CD4-positive, alpha-beta T cell (primary cell): ENCODE measurements around the gene HIVEP3. TPM values are rescaled to one million over a fixed set of nuclear protein-coding genes. Genes with fewer than 3 reads are reported as not detected.

ENCODE experiments used
- ATAC-seq: fragments of 200-7000 bp; cut with Tn5 transposase; one replicate; pipeline ENCODE4 v1.10.0; 2022; ENCODE audit warnings: mild to moderate bottlenecking; ENCODE audit not compliant: poor library complexity
- CTCF ChIA-PET: fragments of 350-600 bp; sonication (Branson Sonifier 250); formaldehyde crosslinking; loops from one replicate; lab custom pipeline; 2021; ENCODE audit warnings: antibody characterized with exemption, inconsistent platforms; lab: Charles Lee
- POLR2A ChIA-PET: fragments of 350-600 bp; sonication (Branson Sonifier 250); formaldehyde crosslinking; loops from one replicate; lab custom pipeline; 2021; ENCODE audit warnings: antibody characterized with exemption, inconsistent platforms; lab: Charles Lee
- DNase-seq, 14 experiments: peaks; one replicate each; pipeline ENCODE4 v3.0.0-alpha.2; 2013 to 2020; ENCODE audit warnings: mixed read lengths in 2 of 14
- H3K27ac ChIP-seq, 2 donors: one replicate each; pipeline versions ENCODE4 v1.5.1 to v1.7.0; 2013; ENCODE audit warnings: low read length in 2 of 2, low read depth in 1 of 2, mild to moderate bottlenecking in 1 of 2
- H3K27me3 ChIP-seq, 2 experiments: 1 replicate in 1 of 2; 2 replicates in 1 of 2; pipeline versions ENCODE4 v1.6.1 to v1.7.0; 2013; ENCODE audit warnings: low read length in 2 of 2, control low read depth in 1 of 2, mild to moderate bottlenecking in 1 of 2, moderate library complexity in 1 of 2; ENCODE audit not compliant: insufficient read depth in 2 of 2, control insufficient read depth in 1 of 2
- H3K36me3 ChIP-seq: one replicate; pipeline ENCODE4 v1.6.1; 2013; ENCODE audit warnings: low read length, control low read depth; ENCODE audit not compliant: insufficient read depth
- H3K4me1 ChIP-seq: one replicate; pipeline ENCODE4 v1.6.1; 2013; ENCODE audit warnings: low read length, control low read depth; ENCODE audit not compliant: insufficient read depth
- H3K4me3 ChIP-seq: one replicate; pipeline ENCODE4 v1.5.1; 2013; ENCODE audit warnings: mild to moderate bottlenecking, low read length, moderate library complexity
- H3K9me3 ChIP-seq, 2 experiments: 1 replicate in 1 of 2; 2 replicates in 1 of 2; pipeline versions ENCODE4 v1.6.1 to v1.7.0; 2013; ENCODE audit warnings: low read length in 2 of 2, mild to moderate bottlenecking in 2 of 2, control low read depth in 1 of 2, moderate library complexity in 1 of 2; ENCODE audit not compliant: control insufficient read depth in 1 of 2, insufficient read depth in 1 of 2
- H3K27ac Mint-ChIP-seq: one replicate; pipeline ENCODE4 v1.8.0; 2020; ENCODE audit warnings: mixed read lengths
- H3K27me3 Mint-ChIP-seq: one replicate; pipeline ENCODE4 v1.8.0; 2021; ENCODE audit warnings: mixed read lengths
- H3K36me3 Mint-ChIP-seq: one replicate; pipeline ENCODE4 v1.8.0; 2021; ENCODE audit warnings: low read depth, mixed read lengths
- H3K4me1 Mint-ChIP-seq: one replicate; pipeline ENCODE4 v1.8.0; 2021; ENCODE audit warnings: low read depth, mixed read lengths
- H3K4me3 Mint-ChIP-seq: one replicate; pipeline ENCODE4 v1.8.0; 2020; ENCODE audit warnings: mild to moderate bottlenecking, mixed read lengths
- H3K9me3 Mint-ChIP-seq: one replicate; pipeline ENCODE4 v1.8.0; 2020; ENCODE audit warnings: mixed read lengths
- intact Hi-C, 2 experiments: fragments of 100-400 bp; cut with DNase I in 1 of 2; cut with micrococcal nuclease in 1 of 2; formaldehyde crosslinking; loops; one replicate each; pipeline versions ENCODE4 v1.15.1 to v1.9.0; 2023 to 2025; cut with DNase I, micrococcal nuclease
- total RNA-seq, 174 experiments: library from RNA in 2 of 174; stranded (reverse) in 2 of 174; gene quantifications; one replicate each; pipeline ENCODE4 v1.2.3 and lab custom pipeline; 2021 to 2026
- TF ChIP-seq, protein P1 (sequence below): fragments of 200-600 bp; IDR thresholded peaks from one replicate; pipeline ENCODE4 v1.8.0; 2022; ENCODE audit warnings: antibody characterized with exemption, mild to moderate bottlenecking

HIVEP3 gene
- total RNA-seq, 2 experiments from 2014 or later = 5.1 to 5.4 TPM

DNA sequence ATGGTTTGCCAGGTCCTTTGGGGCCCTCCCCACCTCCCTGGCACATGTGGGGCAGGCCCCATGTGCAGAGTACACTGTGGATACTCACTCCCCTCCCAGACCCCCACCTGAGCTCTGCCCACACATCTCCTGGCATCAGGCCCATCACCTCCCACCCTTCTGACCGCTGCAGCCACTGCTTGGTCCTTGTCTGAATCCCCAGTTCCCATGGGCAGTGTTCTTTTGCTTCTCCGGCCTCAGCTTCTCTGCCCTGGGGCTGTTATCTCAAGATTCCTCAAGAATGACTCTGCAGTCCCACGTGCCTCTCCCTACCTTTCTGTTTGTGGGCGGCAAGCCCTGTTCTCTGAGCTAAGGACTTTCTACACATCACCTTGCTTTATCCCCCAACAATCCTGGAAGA, 246.5 kb downstream of the HIVEP3 start:
- peaks cover 79% of the 10 kb centered on the region for H3K4me1 Mint-ChIP-seq
- H3K27ac ChIP-seq = no peak overlapping the region
- TF ChIP-seq, protein P1, sequence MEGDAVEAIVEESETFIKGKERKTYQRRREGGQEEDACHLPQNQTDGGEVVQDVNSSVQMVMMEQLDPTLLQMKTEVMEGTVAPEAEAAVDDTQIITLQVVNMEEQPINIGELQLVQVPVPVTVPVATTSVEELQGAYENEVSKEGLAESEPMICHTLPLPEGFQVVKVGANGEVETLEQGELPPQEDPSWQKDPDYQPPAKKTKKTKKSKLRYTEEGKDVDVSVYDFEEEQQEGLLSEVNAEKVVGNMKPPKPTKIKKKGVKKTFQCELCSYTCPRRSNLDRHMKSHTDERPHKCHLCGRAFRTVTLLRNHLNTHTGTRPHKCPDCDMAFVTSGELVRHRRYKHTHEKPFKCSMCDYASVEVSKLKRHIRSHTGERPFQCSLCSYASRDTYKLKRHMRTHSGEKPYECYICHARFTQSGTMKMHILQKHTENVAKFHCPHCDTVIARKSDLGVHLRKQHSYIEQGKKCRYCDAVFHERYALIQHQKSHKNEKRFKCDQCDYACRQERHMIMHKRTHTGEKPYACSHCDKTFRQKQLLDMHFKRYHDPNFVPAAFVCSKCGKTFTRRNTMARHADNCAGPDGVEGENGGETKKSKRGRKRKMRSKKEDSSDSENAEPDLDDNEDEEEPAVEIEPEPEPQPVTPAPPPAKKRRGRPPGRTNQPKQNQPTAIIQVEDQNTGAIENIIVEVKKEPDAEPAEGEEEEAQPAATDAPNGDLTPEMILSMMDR = no peak
- H3K27me3 Mint-ChIP-seq = no peaks in the 10 kb centered on the region
- no peaks in the 10 kb centered on the region for H3K9me3 Mint-ChIP-seq
- H3K9me3 ChIP-seq = no peaks in the 10 kb centered on the region
- H3K4me3 ChIP-seq = no peak overlapping the region
- no peaks in the 10 kb centered on the region for H3K27me3 ChIP-seq
- CTCF ChIA-PET = no interaction called here
- no peaks in the 10 kb centered on the region for H3K36me3 Mint-ChIP-seq
- peak overlapping the region; percentile 80 for H3K27ac Mint-ChIP-seq
- H3K36me3 ChIP-seq = no peaks in the 10 kb centered on the region
- intact Hi-C loops = loop anchor here in 1 of 2 experiments (5.0 kb wide), 2 partner anchors 80 to 245 kb away; partner anchors contain the start of gene HIVEP3
- DNase-seq (no peak), ATAC-seq (no peak)
- POLR2A ChIA-PET = interaction anchor here (3.0 to 3.5 kb wide), 2 partner anchors 10 to 11 kb away, joined by 29 to 65 read pairs; no protein-coding TSS in a partner anchor
- H3K4me1 ChIP-seq = peaks cover 85% of the 10 kb centered on the region
- H3K4me3 Mint-ChIP-seq = no peak overlapping the region

DNA sequence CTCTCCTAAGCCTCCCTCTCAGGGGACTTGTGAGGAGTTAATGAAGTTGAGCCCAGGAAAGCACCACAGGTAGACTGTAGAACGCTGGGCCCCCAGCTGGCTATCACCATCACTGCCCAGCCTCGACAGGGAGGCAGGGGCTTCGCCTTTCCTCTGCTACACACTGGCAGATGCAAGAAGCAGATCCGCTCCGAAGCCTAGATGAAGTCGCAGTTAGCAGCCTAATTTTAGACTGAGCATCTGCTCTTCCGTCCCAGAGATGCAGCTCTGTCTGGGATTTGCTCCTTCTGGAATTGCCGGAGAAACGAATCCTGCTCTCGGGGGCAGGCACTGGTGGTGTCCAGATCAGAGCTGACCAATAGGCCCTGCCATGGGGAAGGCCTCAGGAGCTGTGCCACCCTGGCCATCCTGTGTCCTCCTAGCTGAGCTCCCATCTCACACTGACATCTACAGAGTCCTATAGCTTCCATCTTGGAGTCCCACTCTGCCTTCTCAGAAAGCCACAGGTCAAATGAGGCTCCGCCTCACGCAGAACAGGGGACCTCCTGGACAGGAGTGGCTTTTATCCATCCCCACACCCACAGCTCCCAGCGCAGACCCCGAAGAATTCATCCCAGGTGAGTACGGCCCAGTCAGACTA, 247.5 kb downstream of the HIVEP3 start:
- ChIA-PET POLR2A (interaction anchor here (3.5 kb wide), 1 partner anchor 9 kb away, joined by 65 read pairs; no protein-coding TSS in a partner anchor), CTCF (no interaction called here)
- H3K27ac ChIP-seq = no peak overlapping the region
- Mint-ChIP-seq H3K9me3 (no peaks in the 10 kb centered on the region), H3K4me3 (peak overlapping the region; percentile 31), H3K36me3 (no peaks in the 10 kb centered on the region), H3K27me3 (no peaks in the 10 kb centered on the region), H3K4me1 (peaks cover 88% of the 10 kb centered on the region), H3K27ac (no peak overlapping the region)
- DNase-seq (no peak), ATAC-seq (no peak)
- TF ChIP-seq, protein P1 = no peak
- H3K4me1 ChIP-seq = peaks cover 95% of the 10 kb centered on the region
- no peaks in the 10 kb centered on the region for H3K27me3 ChIP-seq
- intact Hi-C loops = loop anchor here in 1 of 2 experiments (5.0 kb wide), 2 partner anchors 81 to 246 kb away; partner anchors contain the start of gene HIVEP3
- H3K4me3 ChIP-seq = no peak overlapping the region
- H3K9me3 ChIP-seq = no peaks in the 10 kb centered on the region
- no peaks in the 10 kb centered on the region for H3K36me3 ChIP-seq

DNA sequence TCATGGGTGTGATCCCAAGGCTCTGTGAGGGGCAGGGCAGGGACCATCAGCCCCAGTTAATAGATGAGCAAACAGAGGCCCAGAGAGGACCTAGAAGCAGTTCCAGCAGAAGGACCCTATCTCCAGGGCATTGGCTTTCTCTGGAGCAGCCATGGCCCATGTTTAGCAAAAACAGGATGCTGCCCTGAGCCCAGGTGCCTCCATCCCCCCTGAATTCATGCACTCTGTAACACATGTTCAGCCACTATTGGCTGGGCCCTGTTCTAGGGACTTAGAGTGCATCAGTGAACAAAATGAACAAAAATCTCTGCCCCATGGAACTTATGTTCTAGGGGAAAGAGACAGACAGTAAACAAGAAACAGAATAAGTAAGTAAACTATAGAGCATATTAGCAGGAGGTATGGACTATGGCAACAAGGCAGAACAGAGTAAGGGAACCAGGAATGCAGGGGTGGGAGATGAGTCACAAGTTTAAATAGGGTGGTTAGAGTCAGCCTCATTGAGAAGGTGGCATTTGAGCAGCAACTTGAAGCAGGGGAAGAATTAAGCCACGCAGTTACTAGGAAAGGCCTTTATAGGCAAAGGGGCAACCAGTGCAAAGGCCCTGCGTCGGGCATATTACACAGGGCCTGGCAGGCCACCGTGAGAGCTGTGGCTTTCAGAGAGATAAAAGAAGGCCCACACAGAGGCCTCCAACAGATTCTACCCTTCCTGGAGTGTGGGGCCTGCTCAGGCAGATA, 248.3 kb downstream of the HIVEP3 start:
- POLR2A ChIA-PET = no interaction called here

More for the DNA sequence above, 248.3 kb downstream of the HIVEP3 start:
- Histone ChIP-seq H3K36me3 (no peaks in the 10 kb centered on the region), H3K27me3 (no peaks in the 10 kb centered on the region), H3K4me3 (no peak overlapping the region), H3K27ac (no peak overlapping the region), H3K9me3 (no peaks in the 10 kb centered on the region), H3K4me1 (peaks cover 99% of the 10 kb centered on the region)
- CTCF ChIA-PET = no interaction called here
- H3K27ac Mint-ChIP-seq = peak overlapping the region; percentile 13
- no peak for DNase-seq
- H3K36me3 Mint-ChIP-seq = no peaks in the 10 kb centered on the region
- ATAC-seq = no peak
- H3K4me3 Mint-ChIP-seq = no peak overlapping the region
- H3K4me1 Mint-ChIP-seq = peaks cover 94% of the 10 kb centered on the region
- intact Hi-C loops = loop anchor here in 1 of 2 experiments (5.0 kb wide), 2 partner anchors 82 to 247 kb away; partner anchors contain the start of gene HIVEP3
- TF ChIP-seq, protein P1 = no peak
- no peaks in the 10 kb centered on the region for H3K27me3 Mint-ChIP-seq
- no peaks in the 10 kb centered on the region for H3K9me3 Mint-ChIP-seq
